Prostate gland (tissue), 2 donors: ENCODE data around the gene OR2F2. TPM values are rescaled to one million over a fixed set of nuclear protein-coding genes. Genes with fewer than 3 reads are reported as not detected.

Experiments used
- DNase-seq: peaks from one replicate; pipeline ENCODE4 v3.0.0-alpha.2; 2019; ENCODE audit warnings: low spot score
- H3K27ac ChIP-seq, 2 donors: fragments of 200-600 bp; sonication (generic); 2 replicates each; pipeline ENCODE4 v1.5.1; 2017 to 2019
- H3K27me3 ChIP-seq: fragments of 200-600 bp; sonication (generic); replicated peaks from 2 replicates; pipeline ENCODE4 v1.5.1; 2019; ENCODE audit not compliant: insufficient read depth
- H3K36me3 ChIP-seq, 2 donors: fragments of 200-600 bp; sonication (generic); 1 replicate in 1 of 2; 2 replicates in 1 of 2; pipeline versions ENCODE4 v1.5.1 to v1.8.1; 2017 to 2019
- H3K4me1 ChIP-seq: fragments of 200-600 bp; sonication (generic); replicated peaks from 2 replicates; pipeline ENCODE4 v1.5.1; 2019
- H3K4me3 ChIP-seq, 2 donors: fragments of 200-600 bp; sonication (generic); 2 replicates each; pipeline ENCODE4 v1.5.1; 2017 to 2019
- H3K9me3 ChIP-seq: fragments of 200-600 bp; sonication (generic); 2 replicates; pipeline ENCODE4 v1.5.1; 2017
- CTCF ChIP-seq, 4 experiments: fragments of 200-600 bp in 2 of 4; fragments of 450-650 bp in 2 of 4; sonication (generic) in 2 of 4; IDR thresholded peaks; 1 replicate in 3 of 4; 2 replicates in 1 of 4; pipeline ENCODE4 v1.5.1; 2016 to 2019; ENCODE audit warnings: antibody characterized with exemption in 4 of 4, mild to moderate bottlenecking in 2 of 4, moderate library complexity in 2 of 4
- POLR2A ChIP-seq: fragments of 450-650 bp; IDR thresholded peaks from one replicate; pipeline ENCODE4 v1.6.1; 2016; ENCODE audit warnings: antibody characterized with exemption, mild to moderate bottlenecking
- POLR2AphosphoS5 ChIP-seq: sonication (generic); formaldehyde crosslinking; IDR thresholded peaks from one replicate; pipeline ENCODE4 v1.6.1; 2017; ENCODE audit warnings: antibody characterized with exemption
- WGBS: methylation state at CpG from one replicate; pipeline ENCODE4 v1.1.5; 2018; 5-methylcytosine and 5-hydroxymethylcytosine counted together
- intact Hi-C: fragments of 100-400 bp; cut with DNase I; formaldehyde crosslinking; loops from one replicate; pipeline ENCODE4 v1.14.2; 2022
- total RNA-seq, 2 donors: library from RNA; depleted of rRNA; stranded (reverse); fragments of >200 nt; gene quantifications; one replicate each; pipeline ENCODE4 v1.1.0, GENCODE V29; 2016

Gene OR2F2
- total RNA-seq, 2 donors from 2014 or later: not detected

- H3K27ac ChIP-seq: no peak overlapping the region
- no peaks in the 10 kb centered on the region for H3K4me1 ChIP-seq
- H3K4me3 ChIP-seq: no peak overlapping the region
- H3K36me3 ChIP-seq: no peaks in the 10 kb centered on the region
- no peaks in the 10 kb centered on the region for H3K9me3 ChIP-seq
- DNase-seq: no peak
- TF ChIP-seq POLR2A (no peak), POLR2AphosphoS5 (no peak), CTCF (IDR thresholded peaks at IDR 0.05) (no peak)
- H3K27me3 ChIP-seq: no peaks in the 10 kb centered on the region
- intact Hi-C loops: no loop called here
Measured at GRCh38 chr7:143931739-143932138, 3.3 kb upstream of the OR2F2 start.

- Histone ChIP-seq H3K36me3 (no peaks in the 10 kb centered on the region), H3K4me1 (no peaks in the 10 kb centered on the region), H3K27ac (no peak overlapping the region), H3K9me3 (no peaks in the 10 kb centered on the region), H3K27me3 (no peaks in the 10 kb centered on the region), H3K4me3 (no peak overlapping the region)
- 86% methylated on average over 4 of the region's 4 CpGs for WGBS
- intact Hi-C loops: no loop called here
- DNase-seq: no peak
- no peak for TF ChIP-seq POLR2A
- no peak for TF ChIP-seq POLR2AphosphoS5
- no peak for TF ChIP-seq CTCF (IDR thresholded peaks at IDR 0.05)
Measured at GRCh38 chr7:143936087-143937009, 1.3 kb downstream of the OR2F2 start.

GRCh38 chr7:143938379-143939243 is 3.6 kb downstream of the OR2F2 start:
- Histone ChIP-seq H3K27ac (no peak overlapping the region), H3K36me3 (no peaks in the 10 kb centered on the region), H3K9me3 (no peaks in the 10 kb centered on the region), H3K4me1 (no peaks in the 10 kb centered on the region), H3K27me3 (no peaks in the 10 kb centered on the region), H3K4me3 (no peak overlapping the region)
- intact Hi-C loops: no loop called here
- TF ChIP-seq CTCF (IDR thresholded peaks at IDR 0.05) (no peak), POLR2A (no peak), POLR2AphosphoS5 (no peak)
- WGBS: 78% methylated on average over 5 of the region's 5 CpGs
- no peak for DNase-seq

- WGBS: 91% methylated on average over 4 of the region's 4 CpGs
- no peaks in the 10 kb centered on the region for H3K36me3 ChIP-seq
- no peaks in the 10 kb centered on the region for H3K27me3 ChIP-seq
- no peak overlapping the region for H3K4me3 ChIP-seq
- no peaks in the 10 kb centered on the region for H3K9me3 ChIP-seq
- intact Hi-C loops: no loop called here
- DNase-seq: no peak
- H3K4me1 ChIP-seq: no peaks in the 10 kb centered on the region
- H3K27ac ChIP-seq: no peak overlapping the region
- TF ChIP-seq CTCF (IDR thresholded peaks at IDR 0.05) (no peak), POLR2A (no peak), POLR2AphosphoS5 (no peak)
Measured at GRCh38 chr7:143945423-143945822, 10.4 kb downstream of the OR2F2 start.
